22Rv1 (cell line): Measurements from ENCODE around the gene C19orf67.

Experiments
- ZFX ChIP-seq: fragments of 450-650 bp; IDR thresholded peaks from 2 replicates; pipeline ENCODE4 v1.6.1; 2017; ENCODE audit warnings: antibody characterized with exemption, borderline replicate concordance
- TF ChIP-seq, protein P1 (sequence below): fragments of 450-650 bp; IDR thresholded peaks from 2 replicates; pipeline ENCODE4 v1.5.1; 2017; ENCODE audit warnings: mild to moderate bottlenecking

- TF ChIP-seq, protein P1, sequence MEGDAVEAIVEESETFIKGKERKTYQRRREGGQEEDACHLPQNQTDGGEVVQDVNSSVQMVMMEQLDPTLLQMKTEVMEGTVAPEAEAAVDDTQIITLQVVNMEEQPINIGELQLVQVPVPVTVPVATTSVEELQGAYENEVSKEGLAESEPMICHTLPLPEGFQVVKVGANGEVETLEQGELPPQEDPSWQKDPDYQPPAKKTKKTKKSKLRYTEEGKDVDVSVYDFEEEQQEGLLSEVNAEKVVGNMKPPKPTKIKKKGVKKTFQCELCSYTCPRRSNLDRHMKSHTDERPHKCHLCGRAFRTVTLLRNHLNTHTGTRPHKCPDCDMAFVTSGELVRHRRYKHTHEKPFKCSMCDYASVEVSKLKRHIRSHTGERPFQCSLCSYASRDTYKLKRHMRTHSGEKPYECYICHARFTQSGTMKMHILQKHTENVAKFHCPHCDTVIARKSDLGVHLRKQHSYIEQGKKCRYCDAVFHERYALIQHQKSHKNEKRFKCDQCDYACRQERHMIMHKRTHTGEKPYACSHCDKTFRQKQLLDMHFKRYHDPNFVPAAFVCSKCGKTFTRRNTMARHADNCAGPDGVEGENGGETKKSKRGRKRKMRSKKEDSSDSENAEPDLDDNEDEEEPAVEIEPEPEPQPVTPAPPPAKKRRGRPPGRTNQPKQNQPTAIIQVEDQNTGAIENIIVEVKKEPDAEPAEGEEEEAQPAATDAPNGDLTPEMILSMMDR: no peak
- no peak for TF ChIP-seq ZFX
Observed at GRCh38 chr19:14122924-14123323, 37.3 kb upstream of the C19orf67 start.
